ENCODE data around the gene FYN. TPM values are rescaled to one million over a fixed set of nuclear protein-coding genes. Genes with fewer than 3 reads are reported as not detected.

FYN gene
- total RNA-seq, 1 donor from 2014 or later: 474 TPM

DNA sequence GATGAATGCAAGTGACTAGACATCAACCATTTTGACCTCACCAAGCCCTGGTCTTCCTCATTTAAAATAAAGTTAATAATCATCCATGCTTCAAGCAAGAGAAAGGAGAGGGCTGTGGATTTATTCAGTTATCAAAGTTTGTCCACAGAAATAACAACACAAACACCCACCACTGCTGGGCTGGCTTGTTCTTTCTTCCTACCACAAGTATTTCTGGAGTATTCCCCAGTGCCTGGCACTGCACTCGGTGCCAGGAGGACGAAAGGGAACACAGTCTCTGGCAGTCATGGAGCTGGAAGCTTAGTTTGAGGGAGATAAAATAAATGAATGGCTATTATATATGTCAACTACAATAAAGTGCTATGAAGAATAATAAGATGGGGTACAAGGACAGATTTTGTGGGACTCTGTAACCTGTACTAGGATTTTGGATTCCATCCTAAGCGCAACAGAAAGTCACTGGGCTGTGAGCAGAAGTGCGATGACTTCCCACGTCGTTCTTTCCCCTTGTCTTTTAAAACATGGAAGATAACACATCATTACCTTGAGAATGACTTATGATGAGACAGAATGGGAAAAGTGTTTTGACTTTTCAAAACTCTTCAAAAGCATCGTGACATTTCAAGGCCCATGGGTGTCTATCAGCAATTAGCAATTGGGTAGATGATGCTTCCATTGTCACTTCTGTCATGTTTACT is 193.1 kb downstream of the FYN start:
- Mint-ChIP-seq H3K4me3 (ENCODE audit: unreplicated experiment) (peak overlapping the region; percentile 49), H3K4me1 (ENCODE audit: unreplicated experiment) (peaks cover 39% of the 10 kb centered on the region)

GRCh38 chr6:111679126-111679858 is 194.0 kb downstream of the FYN start:
- H3K4me1 Mint-ChIP-seq (ENCODE audit: unreplicated experiment): peaks cover 31% of the 10 kb centered on the region

More for the DNA sequence above, 193.1 kb downstream of the FYN start:
- no peak for DNase-seq (ENCODE audit: low spot score)
- H3K27ac Mint-ChIP-seq (ENCODE audit: unreplicated experiment): no peak overlapping the region
- H3K9me3 Mint-ChIP-seq (ENCODE audit: unreplicated experiment): no peaks in the 10 kb centered on the region
- peaks cover 7% of the 10 kb centered on the region for H3K27me3 Mint-ChIP-seq (ENCODE audit: unreplicated experiment)
- TF ChIP-seq, protein P1, sequence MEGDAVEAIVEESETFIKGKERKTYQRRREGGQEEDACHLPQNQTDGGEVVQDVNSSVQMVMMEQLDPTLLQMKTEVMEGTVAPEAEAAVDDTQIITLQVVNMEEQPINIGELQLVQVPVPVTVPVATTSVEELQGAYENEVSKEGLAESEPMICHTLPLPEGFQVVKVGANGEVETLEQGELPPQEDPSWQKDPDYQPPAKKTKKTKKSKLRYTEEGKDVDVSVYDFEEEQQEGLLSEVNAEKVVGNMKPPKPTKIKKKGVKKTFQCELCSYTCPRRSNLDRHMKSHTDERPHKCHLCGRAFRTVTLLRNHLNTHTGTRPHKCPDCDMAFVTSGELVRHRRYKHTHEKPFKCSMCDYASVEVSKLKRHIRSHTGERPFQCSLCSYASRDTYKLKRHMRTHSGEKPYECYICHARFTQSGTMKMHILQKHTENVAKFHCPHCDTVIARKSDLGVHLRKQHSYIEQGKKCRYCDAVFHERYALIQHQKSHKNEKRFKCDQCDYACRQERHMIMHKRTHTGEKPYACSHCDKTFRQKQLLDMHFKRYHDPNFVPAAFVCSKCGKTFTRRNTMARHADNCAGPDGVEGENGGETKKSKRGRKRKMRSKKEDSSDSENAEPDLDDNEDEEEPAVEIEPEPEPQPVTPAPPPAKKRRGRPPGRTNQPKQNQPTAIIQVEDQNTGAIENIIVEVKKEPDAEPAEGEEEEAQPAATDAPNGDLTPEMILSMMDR (IDR thresholded peaks at IDR 0.05; ENCODE audit: unreplicated experiment): no peak
- peaks cover 50% of the 10 kb centered on the region for H3K36me3 Mint-ChIP-seq (ENCODE audit: low read depth, unreplicated experiment)

DNA sequence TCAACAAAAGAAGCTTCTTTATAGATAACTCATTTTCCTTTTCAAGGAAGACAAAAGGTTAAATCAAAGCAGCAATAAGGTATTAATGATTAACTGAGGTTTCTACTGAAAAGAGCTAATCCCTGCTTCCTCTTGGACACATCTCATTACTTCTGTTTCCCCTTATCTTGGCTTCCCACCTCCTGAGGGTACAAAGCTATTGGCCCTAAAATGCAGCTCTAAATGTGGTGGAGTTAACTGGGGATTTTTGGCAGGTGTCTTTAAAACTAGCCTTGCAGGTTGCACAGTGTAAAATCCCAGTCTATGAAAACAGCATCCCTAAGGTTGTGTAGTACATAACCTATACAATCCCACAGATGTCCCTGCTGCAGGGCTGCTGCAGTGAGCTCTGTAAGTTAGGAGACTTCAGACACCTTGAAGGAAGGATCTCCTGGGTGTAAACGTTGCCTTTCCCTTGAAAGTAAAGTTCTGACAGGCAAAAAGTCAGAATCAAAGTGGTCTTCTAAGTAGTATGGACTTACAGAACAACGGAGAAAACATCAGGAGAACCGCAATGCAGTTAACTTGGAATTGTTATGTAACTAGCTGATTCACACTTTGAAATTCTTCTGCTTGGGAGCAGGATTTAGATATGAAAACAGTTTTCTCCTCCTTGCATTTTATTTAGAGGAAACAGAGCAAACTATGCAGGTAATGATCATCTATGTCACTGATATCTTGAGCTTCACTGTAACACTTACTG is 195.8 kb downstream of the FYN start:
- Mint-ChIP-seq H3K4me3 (ENCODE audit: unreplicated experiment) (no peak overlapping the region), H3K27ac (ENCODE audit: unreplicated experiment) (no peak overlapping the region), H3K36me3 (ENCODE audit: low read depth, unreplicated experiment) (peaks cover 52% of the 10 kb centered on the region), H3K9me3 (ENCODE audit: unreplicated experiment) (no peaks in the 10 kb centered on the region), H3K27me3 (ENCODE audit: unreplicated experiment) (peaks cover 11% of the 10 kb centered on the region), H3K4me1 (ENCODE audit: unreplicated experiment) (peaks cover 12% of the 10 kb centered on the region)
- DNase-seq (ENCODE audit: low spot score): no peak
- TF ChIP-seq, protein P1 (IDR thresholded peaks at IDR 0.05; ENCODE audit: unreplicated experiment): no peak

More at GRCh38 chr6:111679126-111679858, 194.0 kb downstream of the FYN start:
- Mint-ChIP-seq H3K9me3 (ENCODE audit: unreplicated experiment) (no peaks in the 10 kb centered on the region), H3K27ac (ENCODE audit: unreplicated experiment) (no peak overlapping the region), H3K36me3 (ENCODE audit: low read depth, unreplicated experiment) (peaks cover 48% of the 10 kb centered on the region), H3K27me3 (ENCODE audit: unreplicated experiment) (peaks cover 6% of the 10 kb centered on the region), H3K4me3 (ENCODE audit: unreplicated experiment) (peak overlapping the region; percentile 3)
- TF ChIP-seq, protein P1 (IDR thresholded peaks at IDR 0.05; ENCODE audit: unreplicated experiment): no peak
- no peak for DNase-seq (ENCODE audit: low spot score)

- peaks cover 12% of the 10 kb centered on the region for H3K27me3 Mint-ChIP-seq (ENCODE audit: unreplicated experiment)
- TF ChIP-seq, protein P1 (IDR thresholded peaks at IDR 0.05; ENCODE audit: unreplicated experiment): no peak
- no peak overlapping the region for H3K4me3 Mint-ChIP-seq (ENCODE audit: unreplicated experiment)
- peaks cover 10% of the 10 kb centered on the region for H3K4me1 Mint-ChIP-seq (ENCODE audit: unreplicated experiment)
- H3K27ac Mint-ChIP-seq (ENCODE audit: unreplicated experiment): no peak overlapping the region
- no peaks in the 10 kb centered on the region for H3K9me3 Mint-ChIP-seq (ENCODE audit: unreplicated experiment)
- peaks cover 47% of the 10 kb centered on the region for H3K36me3 Mint-ChIP-seq (ENCODE audit: low read depth, unreplicated experiment)
- no peak for DNase-seq (ENCODE audit: low spot score)
These were observed 196.9 kb downstream of the FYN start for GRCh38 chr6:111676383-111676782.
